Trophoblast cell (in vitro differentiated cells and primary cell): ENCODE results near the gene IGFBPL1.
A peak's percentile ranks its signal among the peaks of the same experiment; 100 is the strongest.

Experiments used
- DNase-seq, 2 donors: peaks; one replicate each; pipeline ENCODE4 v3.0.0-alpha.2; 2016
- H2AFZ ChIP-seq: 2 replicates; pipeline ENCODE4 v1.6.1; 2013; ENCODE audit warnings: low read length, moderate library complexity, mild to moderate bottlenecking; ENCODE audit not compliant: insufficient read depth, poor library complexity
- H2AK5ac ChIP-seq: 2 replicates; pipeline ENCODE4 v1.6.1; 2013; ENCODE audit warnings: mild to moderate bottlenecking, low read length
- H2BK120ac ChIP-seq: 2 replicates; pipeline ENCODE4 v1.6.1; 2013; ENCODE audit warnings: low read length, mild to moderate bottlenecking, moderate library complexity; ENCODE audit not compliant: insufficient read depth, poor library complexity
- H2BK12ac ChIP-seq: 2 replicates; pipeline ENCODE4 v1.6.1; 2013; ENCODE audit warnings: mild to moderate bottlenecking, low read length, moderate library complexity
- H2BK5ac ChIP-seq: 2 replicates; pipeline ENCODE4 v1.6.1; 2013; ENCODE audit warnings: low read length, low read depth, moderate library complexity, mild to moderate bottlenecking; ENCODE audit not compliant: poor library complexity
- H3K14ac ChIP-seq: 2 replicates; pipeline ENCODE4 v1.6.1; 2013; ENCODE audit warnings: mild to moderate bottlenecking, low read length
- H3K18ac ChIP-seq: 2 replicates; pipeline ENCODE4 v1.6.1; 2013; ENCODE audit warnings: mild to moderate bottlenecking, low read length
- H3K23ac ChIP-seq: 2 replicates; pipeline ENCODE4 v1.6.1; 2013; ENCODE audit warnings: low read length
- H3K27ac ChIP-seq: 2 replicates; pipeline ENCODE4 v1.5.1; 2013; ENCODE audit warnings: low read depth, mild to moderate bottlenecking, inconsistent platforms, low read length, moderate library complexity
- H3K27me3 ChIP-seq: 2 replicates; pipeline ENCODE4 v1.6.1; 2013; ENCODE audit warnings: inconsistent platforms, mild to moderate bottlenecking, low read length, moderate library complexity; ENCODE audit not compliant: insufficient read depth
- H3K36me3 ChIP-seq, 2 experiments: 1 replicate in 1 of 2; 2 replicates in 1 of 2; pipeline ENCODE4 v1.6.1; 2013; ENCODE audit warnings: low read length in 2 of 2, mild to moderate bottlenecking in 2 of 2, moderate library complexity in 1 of 2; ENCODE audit not compliant: insufficient read depth in 2 of 2, control insufficient read depth in 1 of 2
- H3K4ac ChIP-seq: 2 replicates; pipeline ENCODE4 v1.6.1; 2013; ENCODE audit warnings: low read depth, mild to moderate bottlenecking, low read length, moderate library complexity
- H3K4me1 ChIP-seq, 2 experiments: 1 replicate in 1 of 2; 2 replicates in 1 of 2; pipeline ENCODE4 v1.6.1; 2013; ENCODE audit warnings: low read length in 2 of 2, mild to moderate bottlenecking in 2 of 2, moderate library complexity in 1 of 2; ENCODE audit not compliant: insufficient read depth in 2 of 2, control insufficient read depth in 1 of 2
- H3K4me2 ChIP-seq: 2 replicates; pipeline ENCODE4 v1.6.1; 2013; ENCODE audit warnings: inconsistent platforms, mild to moderate bottlenecking, low read length, moderate library complexity
- H3K4me3 ChIP-seq: 2 replicates; pipeline ENCODE4 v1.5.1; 2013; ENCODE audit warnings: mild to moderate bottlenecking, low read depth, low read length, inconsistent platforms
- H3K79me1 ChIP-seq: one replicate; pipeline ENCODE4 v1.6.1; 2013; ENCODE audit warnings: low read length
- H3K79me2 ChIP-seq: 2 replicates; pipeline ENCODE4 v1.6.1; 2013; ENCODE audit warnings: low read length, mild to moderate bottlenecking; ENCODE audit not compliant: control insufficient read depth, insufficient read depth, poor library complexity
- H3K9ac ChIP-seq: 2 replicates; pipeline ENCODE4 v1.6.1; 2013; ENCODE audit warnings: mild to moderate bottlenecking, low read length
- H3K9me3 ChIP-seq: 2 replicates; pipeline ENCODE4 v1.6.1; 2013; ENCODE audit warnings: low read depth, mild to moderate bottlenecking, control low read depth, inconsistent platforms, low read length; ENCODE audit not compliant: insufficient read depth
- H4K12ac ChIP-seq: 2 replicates; pipeline ENCODE4 v1.6.1; 2013; ENCODE audit warnings: low read depth, mild to moderate bottlenecking, low read length, moderate library complexity
- H4K8ac ChIP-seq: 2 replicates; pipeline ENCODE4 v1.6.1; 2013; ENCODE audit warnings: low read depth, mild to moderate bottlenecking, low read length, moderate library complexity
- H4K91ac ChIP-seq: one replicate; pipeline ENCODE4 v1.6.1; 2013; ENCODE audit warnings: low read depth, mild to moderate bottlenecking, low read length, moderate library complexity
- WGBS: extraction: QIAGEN DNeasy Blood & Tissue Kit; methylation state at CpG from one replicate; pipeline ENCODE4 v1.1.7; 2013; ENCODE audit warnings: missing lambda C conversion rate; ENCODE audit not compliant: insufficient read length, insufficient coverage; ENCODE audit errors: extremely low coverage; 5-methylcytosine and 5-hydroxymethylcytosine counted together

The IGFBPL1 gene

GRCh38 chr9:38371495-38371894 lies 52.8 kb downstream of the IGFBPL1 start:
- DNase-seq = peak; percentile 45 to 63
- Histone ChIP-seq H2AK5ac (no peak overlapping the region), H3K9me3 (no peaks in the 10 kb centered on the region), H3K36me3 (no peaks in the 10 kb centered on the region), H3K27ac (no peak overlapping the region), H3K79me2 (no peaks in the 10 kb centered on the region), H3K18ac (no peak overlapping the region), H3K79me1 (no peaks in the 10 kb centered on the region), H3K4ac (no peak overlapping the region), H2BK5ac (no peak overlapping the region), H3K4me2 (no peak overlapping the region), H3K4me1 (peaks cover 0 to 6% of the 10 kb centered on the region in 2 experiments), H4K12ac (no peak overlapping the region), H3K9ac (no peak overlapping the region), H3K23ac (no peak overlapping the region), H3K14ac (no peak overlapping the region), H3K27me3 (no peaks in the 10 kb centered on the region), H4K91ac (no peak overlapping the region), H2BK12ac (no peak overlapping the region), H3K4me3 (no peak overlapping the region), H4K8ac (no peak overlapping the region), H2BK120ac (no peak overlapping the region), H2AFZ (no peak overlapping the region)
- WGBS = no CpG with 5 or more reads among the region's 2 CpGs

- no peak overlapping the region for H2BK5ac ChIP-seq
- H3K14ac ChIP-seq = no peak overlapping the region
- no peaks in the 10 kb centered on the region for H3K36me3 ChIP-seq
- no peak overlapping the region for H2AFZ ChIP-seq
- H3K23ac ChIP-seq = no peak overlapping the region
- no peak overlapping the region for H3K4ac ChIP-seq
- no peak overlapping the region for H2BK12ac ChIP-seq
- no peak overlapping the region for H4K12ac ChIP-seq
- no peak overlapping the region for H3K9ac ChIP-seq
- no peak overlapping the region for H3K27ac ChIP-seq
- no peaks in the 10 kb centered on the region for H3K9me3 ChIP-seq
- WGBS = no CpG with 5 or more reads among the region's 4 CpGs
- H3K4me1 ChIP-seq = peaks cover 0 to 2% of the 10 kb centered on the region in 2 experiments
- no peaks in the 10 kb centered on the region for H3K79me1 ChIP-seq
- H3K4me3 ChIP-seq = no peak overlapping the region
- no peak overlapping the region for H4K91ac ChIP-seq
- H3K4me2 ChIP-seq = no peak overlapping the region
- no peak for DNase-seq
- no peak overlapping the region for H2BK120ac ChIP-seq
- H2AK5ac ChIP-seq = no peak overlapping the region
- H3K27me3 ChIP-seq = no peaks in the 10 kb centered on the region
- H4K8ac ChIP-seq = no peak overlapping the region
- no peak overlapping the region for H3K18ac ChIP-seq
- no peaks in the 10 kb centered on the region for H3K79me2 ChIP-seq
Measured at GRCh38 chr9:38370176-38370575, 54.1 kb downstream of the IGFBPL1 start.

- Histone ChIP-seq H3K4ac (no peak overlapping the region), H3K9me3 (no peaks in the 10 kb centered on the region), H4K91ac (no peak overlapping the region), H4K8ac (no peak overlapping the region), H2BK12ac (no peak overlapping the region), H2AK5ac (no peak overlapping the region), H3K27me3 (no peaks in the 10 kb centered on the region), H3K79me2 (no peaks in the 10 kb centered on the region), H2AFZ (no peak overlapping the region), H2BK120ac (no peak overlapping the region), H3K14ac (no peak overlapping the region), H3K9ac (no peak overlapping the region), H3K36me3 (no peaks in the 10 kb centered on the region), H3K27ac (no peak overlapping the region), H3K4me3 (no peak overlapping the region), H3K79me1 (no peaks in the 10 kb centered on the region), H3K4me1 (peaks cover 0 to 2% of the 10 kb centered on the region in 2 experiments), H3K23ac (no peak overlapping the region), H3K18ac (no peak overlapping the region), H4K12ac (no peak overlapping the region), H3K4me2 (no peak overlapping the region), H2BK5ac (no peak overlapping the region)
- DNase-seq = peak; percentile 45 to 80
- WGBS = no CpG with 5 or more reads among the region's 2 CpGs
Measured at GRCh38 chr9:38368731-38369130, 55.5 kb downstream of the IGFBPL1 start.

- H2BK120ac ChIP-seq = no peak overlapping the region
- no peak overlapping the region for H4K8ac ChIP-seq
- no peak overlapping the region for H3K4ac ChIP-seq
- H3K27ac ChIP-seq = no peak overlapping the region
- no peaks in the 10 kb centered on the region for H3K36me3 ChIP-seq
- no peaks in the 10 kb centered on the region for H3K27me3 ChIP-seq
- H3K79me1 ChIP-seq = no peaks in the 10 kb centered on the region
- no peak overlapping the region for H2BK5ac ChIP-seq
- no peaks in the 10 kb centered on the region for H3K79me2 ChIP-seq
- H2BK12ac ChIP-seq = no peak overlapping the region
- H4K12ac ChIP-seq = no peak overlapping the region
- no peak overlapping the region for H3K14ac ChIP-seq
- H3K23ac ChIP-seq = no peak overlapping the region
- no peak overlapping the region for H4K91ac ChIP-seq
- DNase-seq = no peak
- peaks cover 0 to 2% of the 10 kb centered on the region in 2 experiments for H3K4me1 ChIP-seq
- no peaks in the 10 kb centered on the region for H3K9me3 ChIP-seq
- no peak overlapping the region for H3K4me3 ChIP-seq
- no peak overlapping the region for H3K18ac ChIP-seq
- H3K9ac ChIP-seq = no peak overlapping the region
- H3K4me2 ChIP-seq = no peak overlapping the region
- no peak overlapping the region for H2AK5ac ChIP-seq
- no peak overlapping the region for H2AFZ ChIP-seq
Measured at GRCh38 chr9:38367898-38368297, 56.4 kb downstream of the IGFBPL1 start.
